ENCODE data around the gene ECE1. TPM values are rescaled to one million over a fixed set of nuclear protein-coding genes. Genes with fewer than 3 reads are reported as not detected.
"Not testable (repeated sequence)": the region's sequence is repeated elsewhere in the genome, so short reads cannot be mapped to it uniquely, and the experiment has no call there.

ECE1 gene
- total RNA-seq, 3 donors from 2014 or later, result 121 to 168 (median 149) TPM

DNA sequence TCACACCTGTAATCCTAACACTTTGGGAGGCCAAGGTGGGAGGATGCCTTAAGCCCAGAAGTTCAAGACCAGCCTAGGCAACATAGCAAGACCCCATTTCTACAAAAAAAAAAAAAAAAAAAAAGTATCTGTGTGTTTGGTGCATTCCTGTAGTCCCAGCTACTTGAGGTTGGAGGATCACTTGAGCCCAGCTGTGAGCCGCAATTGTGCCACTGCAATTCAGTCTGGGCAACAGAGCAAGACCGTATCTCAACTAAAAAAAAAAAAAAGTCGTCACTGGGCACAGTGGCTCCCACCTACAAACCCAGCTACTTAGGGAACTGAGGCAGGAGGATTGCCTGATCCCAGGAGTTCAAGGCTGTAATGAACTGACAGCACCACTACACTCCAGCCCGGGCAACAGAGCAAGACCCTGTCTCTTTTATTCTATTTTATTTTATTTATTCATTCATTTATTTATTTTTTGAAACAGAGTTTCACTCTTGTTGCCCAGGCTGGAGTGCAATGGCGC, 105.0 kb downstream of the ECE1 start:
- no peak overlapping the region for H3K4me3 Mint-ChIP-seq
- no peak for DNase-seq
- H3K36me3 Mint-ChIP-seq (ENCODE audit: insufficient read depth), result no peaks in the 10 kb centered on the region
- no peaks in the 10 kb centered on the region for H3K27me3 Mint-ChIP-seq (ENCODE audit: low read depth)
- H3K9me3 Mint-ChIP-seq, result no peaks in the 10 kb centered on the region
- no peak for ATAC-seq
- H3K4me1 Mint-ChIP-seq (ENCODE audit: low read depth), result no peaks in the 10 kb centered on the region

DNA sequence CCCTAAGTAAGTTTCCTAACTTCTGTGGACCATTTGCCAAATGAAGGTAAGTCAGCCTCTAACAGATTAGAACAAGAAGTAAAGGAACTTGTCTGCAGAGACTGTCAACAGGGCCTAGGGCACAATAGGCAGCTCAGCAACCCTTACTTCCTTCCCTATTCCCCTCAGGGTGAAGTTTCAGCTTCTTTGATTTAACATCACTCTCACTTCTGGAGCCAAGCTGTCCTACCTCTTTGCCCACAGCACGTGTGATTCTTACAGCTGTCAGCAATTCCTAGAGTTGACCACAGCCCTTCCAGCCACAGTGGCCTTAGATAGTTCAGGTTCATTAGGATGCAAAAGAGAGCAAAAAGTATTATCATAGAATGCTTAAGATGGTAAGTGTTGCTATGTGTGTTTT, 106.0 kb downstream of the ECE1 start:
- Mint-ChIP-seq H3K4me3 (no peak overlapping the region), H3K4me1 (ENCODE audit: low read depth) (no peaks in the 10 kb centered on the region), H3K27me3 (ENCODE audit: low read depth) (no peaks in the 10 kb centered on the region), H3K9me3 (no peaks in the 10 kb centered on the region), H3K36me3 (ENCODE audit: insufficient read depth) (no peaks in the 10 kb centered on the region)
- no peak for DNase-seq
- no peak for ATAC-seq

GRCh38 chr1:21182181-21182731, 108.0 kb downstream of the ECE1 start:
- DNase-seq (no peak), ATAC-seq (no peak)
- no peaks in the 10 kb centered on the region for H3K36me3 Mint-ChIP-seq (ENCODE audit: insufficient read depth)
- no peaks in the 10 kb centered on the region for H3K9me3 Mint-ChIP-seq
- H3K4me3 Mint-ChIP-seq, result no peak overlapping the region
- H3K4me1 Mint-ChIP-seq (ENCODE audit: low read depth), result peaks cover under 1% of the 10 kb centered on the region
- no peaks in the 10 kb centered on the region for H3K27me3 Mint-ChIP-seq (ENCODE audit: low read depth)

DNA sequence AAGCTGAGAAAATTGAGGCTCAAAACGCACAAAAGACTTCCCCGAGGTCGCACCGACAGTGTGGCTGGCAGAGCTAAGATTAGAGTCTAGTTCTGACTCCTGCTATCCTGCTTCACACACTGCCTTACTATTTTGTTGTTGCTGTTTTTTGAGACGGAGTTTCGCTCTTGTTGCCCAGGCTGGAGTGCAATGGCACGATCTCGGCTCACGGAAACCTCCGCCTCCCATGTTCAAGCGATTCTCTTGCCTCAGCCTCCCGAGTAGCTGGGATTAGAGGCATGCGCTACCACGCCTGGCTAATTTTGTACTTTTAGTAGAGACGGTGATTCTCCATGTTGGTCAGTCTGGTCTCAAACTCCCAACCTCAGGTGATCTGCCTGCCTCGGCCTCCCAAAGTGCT, 112.0 kb downstream of the ECE1 start:
- DNase-seq; H3K36me3 Mint-ChIP-seq (ENCODE audit: insufficient read depth); H3K27me3 Mint-ChIP-seq (ENCODE audit: low read depth); ATAC-seq; H3K9me3 Mint-ChIP-seq; H3K4me3 Mint-ChIP-seq: not testable (repeated sequence)
- peaks cover 19% of the 10 kb centered on the region for H3K4me1 Mint-ChIP-seq (ENCODE audit: low read depth)

- Mint-ChIP-seq H3K4me1 (ENCODE audit: low read depth) (peaks cover 21% of the 10 kb centered on the region), H3K9me3 (no peaks in the 10 kb centered on the region), H3K4me3 (peak within 1 kb of the TSS; percentile 90), H3K27me3 (ENCODE audit: low read depth) (no peaks in the 10 kb centered on the region), H3K36me3 (ENCODE audit: insufficient read depth) (no peaks in the 10 kb centered on the region)
- DNase-seq (peak; percentile 99), ATAC-seq (peak; percentile 97)
These were observed 113.4 kb downstream of the ECE1 start, which contains the start of gene EIF4G3 for GRCh38 chr1:21176586-21177555. Gene EIF4G3, minus strand, starts transcription at chr1:21176897. Its CDS starts 174,155 bp downstream, at chr1:21002742.

- Mint-ChIP-seq H3K9me3 (no peaks in the 10 kb centered on the region), H3K36me3 (ENCODE audit: insufficient read depth) (peaks cover 2% of the 10 kb centered on the region), H3K27me3 (ENCODE audit: low read depth) (no peaks in the 10 kb centered on the region), H3K4me3 (peak overlapping the region; percentile 88), H3K4me1 (ENCODE audit: low read depth) (peaks cover 22% of the 10 kb centered on the region)
- peak; percentile 16 for ATAC-seq
- DNase-seq, result peak; percentile 46
These were observed 114.3 kb downstream of the ECE1 start for GRCh38 chr1:21175670-21176581.

DNA sequence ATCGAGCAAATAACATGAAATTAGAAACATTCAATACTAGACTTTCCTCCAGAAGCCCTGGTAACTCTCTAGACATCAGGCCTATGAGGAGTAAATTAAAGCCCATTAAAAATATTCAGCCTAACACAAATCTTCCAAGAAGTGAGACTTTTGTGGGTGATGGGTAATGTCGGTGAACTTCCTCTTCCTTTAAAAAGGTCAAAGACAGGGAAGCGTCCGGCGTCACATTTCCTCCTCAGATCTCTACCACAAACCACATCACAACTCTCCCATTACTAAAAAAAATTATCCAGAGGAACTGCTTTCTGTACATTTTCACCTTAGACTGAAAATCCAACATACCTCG, 115.0 kb downstream of the ECE1 start:
- Mint-ChIP-seq H3K9me3 (no peaks in the 10 kb centered on the region), H3K4me1 (ENCODE audit: low read depth) (peaks cover 22% of the 10 kb centered on the region), H3K27me3 (ENCODE audit: low read depth) (no peaks in the 10 kb centered on the region), H3K36me3 (ENCODE audit: insufficient read depth) (peaks cover 2% of the 10 kb centered on the region), H3K4me3 (peak overlapping the region; percentile 88)
- DNase-seq (peak; percentile 27), ATAC-seq (no peak)

- ATAC-seq (no peak), DNase-seq (no peak)
- no peaks in the 10 kb centered on the region for H3K27me3 Mint-ChIP-seq (ENCODE audit: low read depth)
- H3K4me1 Mint-ChIP-seq (ENCODE audit: low read depth), result peaks cover 22% of the 10 kb centered on the region
- peak overlapping the region; percentile 88 for H3K4me3 Mint-ChIP-seq
- H3K36me3 Mint-ChIP-seq (ENCODE audit: insufficient read depth), result peaks cover 2% of the 10 kb centered on the region
- no peaks in the 10 kb centered on the region for H3K9me3 Mint-ChIP-seq
These were observed 115.5 kb downstream of the ECE1 start for GRCh38 chr1:21174654-21175323.

- no peak for ATAC-seq
- peak overlapping the region; percentile 88 for H3K4me3 Mint-ChIP-seq
These were observed 116.0 kb downstream of the ECE1 start for GRCh38 chr1:21174230-21174629.

DNA sequence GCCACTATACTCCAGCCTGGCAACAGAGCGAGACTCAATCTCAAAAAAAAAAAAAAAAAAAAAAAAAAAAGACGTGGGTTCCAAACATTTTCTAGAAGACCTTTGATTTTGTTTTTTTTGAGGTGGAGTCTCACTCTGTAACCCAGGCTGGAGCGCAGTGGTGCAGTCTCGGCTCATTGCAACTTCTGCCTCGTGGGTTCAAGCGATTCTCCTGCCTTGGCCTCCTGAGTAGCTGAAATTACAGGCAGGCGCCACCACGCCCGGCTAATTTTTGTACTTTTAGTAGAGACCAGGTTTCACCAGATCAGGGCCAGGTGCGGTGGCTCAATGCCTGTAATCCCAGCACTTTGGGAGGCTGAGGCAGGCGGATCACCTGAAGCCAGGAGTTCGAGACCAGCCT, 117.2 kb downstream of the ECE1 start:
- H3K4me1 Mint-ChIP-seq (ENCODE audit: low read depth), result peaks cover 22% of the 10 kb centered on the region
- ATAC-seq; DNase-seq; H3K9me3 Mint-ChIP-seq; H3K4me3 Mint-ChIP-seq; H3K36me3 Mint-ChIP-seq (ENCODE audit: insufficient read depth); H3K27me3 Mint-ChIP-seq (ENCODE audit: low read depth): not testable (repeated sequence)

More at GRCh38 chr1:21174230-21174629, 116.0 kb downstream of the ECE1 start:
- Mint-ChIP-seq H3K36me3 (ENCODE audit: insufficient read depth) (peaks cover 2% of the 10 kb centered on the region), H3K4me1 (ENCODE audit: low read depth) (peaks cover 22% of the 10 kb centered on the region), H3K27me3 (ENCODE audit: low read depth) (no peaks in the 10 kb centered on the region), H3K9me3 (no peaks in the 10 kb centered on the region)
- no peak for DNase-seq

DNA sequence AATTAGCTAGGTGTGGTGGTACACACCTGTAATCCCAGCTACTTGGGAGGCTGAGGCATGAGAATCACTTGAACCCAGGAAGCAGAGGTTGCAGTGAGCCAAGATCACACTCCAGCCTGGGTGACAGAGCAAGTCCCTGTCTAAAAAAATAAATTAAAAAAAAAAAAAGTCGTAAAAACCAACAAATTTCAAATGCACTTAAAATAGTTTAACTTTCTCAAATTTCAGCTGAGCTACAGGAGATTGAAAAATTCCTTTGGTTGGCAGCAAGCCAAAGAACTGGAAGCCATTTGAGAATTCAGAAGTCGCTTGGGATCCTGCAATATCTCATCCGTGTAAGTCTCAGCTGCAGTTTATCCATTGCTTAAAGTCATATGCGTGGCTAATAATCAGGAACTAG, 119.4 kb downstream of the ECE1 start:
- H3K4me1 Mint-ChIP-seq (ENCODE audit: low read depth), result peaks cover 18% of the 10 kb centered on the region
- not testable (repeated sequence) for ATAC-seq; DNase-seq; H3K27me3 Mint-ChIP-seq (ENCODE audit: low read depth); H3K36me3 Mint-ChIP-seq (ENCODE audit: insufficient read depth); H3K9me3 Mint-ChIP-seq; H3K4me3 Mint-ChIP-seq

- no peaks in the 10 kb centered on the region for H3K27me3 Mint-ChIP-seq (ENCODE audit: low read depth)
- H3K36me3 Mint-ChIP-seq (ENCODE audit: insufficient read depth), result peaks cover 19% of the 10 kb centered on the region
- H3K9me3 Mint-ChIP-seq, result no peaks in the 10 kb centered on the region
- DNase-seq, result no peak
- H3K4me3 Mint-ChIP-seq, result no peak overlapping the region
- ATAC-seq, result no peak
- peaks cover 15% of the 10 kb centered on the region for H3K4me1 Mint-ChIP-seq (ENCODE audit: low read depth)
These were observed 121.8 kb downstream of the ECE1 start for GRCh38 chr1:21168444-21168843.
